HCEC 1CT (cell line): ENCODE measurements around the gene EME1.

Experiments used
- DNase-seq: peaks from one replicate; pipeline ENCODE4 v3.0.0-alpha.2; 2017

EME1 gene

GRCh38 chr17:50364061-50364458 lies 9.0 kb upstream of the EME1 start:
- no peak for DNase-seq

GRCh38 chr17:50364715-50365114 lies 8.3 kb upstream of the EME1 start:
- peak; percentile 28 for DNase-seq

GRCh38 chr17:50365165-50365564 lies 7.9 kb upstream of the EME1 start:
- no peak for DNase-seq

- DNase-seq = no peak
Observed at GRCh38 chr17:50365649-50366393, 7.2 kb upstream of the EME1 start.

- no peak for DNase-seq
Observed at GRCh38 chr17:50367401-50367800, 5.6 kb upstream of the EME1 start.

- DNase-seq = no peak
Observed at GRCh38 chr17:50370052-50370451, 3.0 kb upstream of the EME1 start.

GRCh38 chr17:50371526-50371925 lies 1.5 kb upstream of the EME1 start:
- DNase-seq = no peak

GRCh38 chr17:50372222-50372757 lies 739 bp upstream of the EME1 start:
- no peak for DNase-seq

GRCh38 chr17:50373705-50374104 lies 676 bp downstream of the EME1 start:
- no peak for DNase-seq

GRCh38 chr17:50375858-50376538 lies 3.0 kb downstream of the EME1 start:
- DNase-seq = no peak

GRCh38 chr17:50379351-50380132 lies 6.5 kb downstream of the EME1 start:
- DNase-seq = no peak

- DNase-seq = no peak
Observed at GRCh38 chr17:50380369-50381259, 7.6 kb downstream of the EME1 start.

GRCh38 chr17:50381260-50381815 lies 8.3 kb downstream of the EME1 start:
- DNase-seq = no peak

GRCh38 chr17:50381920-50382319 lies 8.9 kb downstream of the EME1 start:
- DNase-seq = no peak

GRCh38 chr17:50382931-50383330 lies 9.9 kb downstream of the EME1 start:
- DNase-seq = no peak

- DNase-seq = no peak
Observed at GRCh38 chr17:50386510-50386909, 13.5 kb downstream of the EME1 start.

GRCh38 chr17:50388728-50389127 lies 15.7 kb downstream of the EME1 start:
- no peak for DNase-seq

GRCh38 chr17:50389534-50389933 lies 16.5 kb downstream of the EME1 start:
- DNase-seq = no peak

- no peak for DNase-seq
Observed at GRCh38 chr17:50392621-50393020, 19.6 kb downstream of the EME1 start.

GRCh38 chr17:50393700-50394099 lies 20.7 kb downstream of the EME1 start:
- no peak for DNase-seq

GRCh38 chr17:50394711-50395110 lies 21.7 kb downstream of the EME1 start:
- DNase-seq = no peak
